Smooth muscle cell (in vitro differentiated cells): ENCODE results near the gene NCOA6. TPM values are rescaled to one million over a fixed set of nuclear protein-coding genes. Genes with fewer than 3 reads are reported as not detected.

Experiments
- DNase-seq: peaks from one replicate; lab custom pipeline; 2025; ENCODE audit not compliant: unreplicated experiment; lab: John Stamatoyannopoulos, UW
- H2AFZ ChIP-seq: fragments of 200-600 bp; sonication (generic); 2 replicates; pipeline ENCODE4 v1.6.0; 2016; ENCODE audit warnings: antibody characterized with exemption, low read depth, mild to moderate bottlenecking
- H3F3A ChIP-seq: fragments of 200-600 bp; sonication (generic); 2 replicates; pipeline ENCODE4 v1.6.0; 2017; ENCODE audit warnings: antibody characterized with exemption, low read depth
- H3K27ac ChIP-seq: fragments of 200-600 bp; sonication (generic); 2 replicates; pipeline ENCODE4 v1.5.1; 2016; ENCODE audit warnings: low read depth, mild to moderate bottlenecking
- H3K27me3 ChIP-seq: fragments of 200-600 bp; sonication (generic); 2 replicates; pipeline ENCODE4 v1.6.1; 2016; ENCODE audit warnings: low read depth, mild to moderate bottlenecking
- H3K36me3 ChIP-seq: fragments of 200-600 bp; sonication (generic); 2 replicates; pipeline ENCODE4 v1.5.1; 2016; ENCODE audit warnings: low read depth
- H3K4me1 ChIP-seq: fragments of 200-600 bp; sonication (generic); 2 replicates; pipeline ENCODE4 v1.5.1; 2016; ENCODE audit warnings: low read depth
- H3K4me2 ChIP-seq: fragments of 200-600 bp; sonication (generic); 2 replicates; pipeline ENCODE4 v1.6.0; 2016; ENCODE audit warnings: mild to moderate bottlenecking
- H3K4me3 ChIP-seq: fragments of 200-600 bp; sonication (generic); 2 replicates; pipeline ENCODE4 v1.5.1; 2016; ENCODE audit warnings: mild to moderate bottlenecking
- H3K79me2 ChIP-seq: fragments of 200-600 bp; sonication (generic); 2 replicates; pipeline ENCODE4 v1.6.0; 2016; ENCODE audit warnings: low read depth, mild to moderate bottlenecking
- H3K9ac ChIP-seq: fragments of 200-600 bp; sonication (generic); 2 replicates; pipeline ENCODE4 v1.6.0; 2016; ENCODE audit warnings: low read depth
- H3K9me3 ChIP-seq: fragments of 200-600 bp; sonication (generic); replicated peaks from 2 replicates; pipeline ENCODE4 v1.5.1; 2016; ENCODE audit warnings: low read depth
- H4K20me1 ChIP-seq: fragments of 200-600 bp; sonication (generic); 2 replicates; pipeline ENCODE4 v1.6.0; 2016; ENCODE audit warnings: low read depth
- WGBS: methylation state at CpG from one replicate; pipeline ENCODE4 v1.1.7; 2016; ENCODE audit warnings: low lambda C conversion rate; 5-methylcytosine and 5-hydroxymethylcytosine counted together
- polyA plus RNA-seq: library from polyadenylated mRNA; unstranded; fragments of >200 nt; fragmentation: Nextera tagmentation; extraction: Ambion mirVana; gene quantifications from 2 replicates; pipeline ENCODE4 v1.2.1, GENCODE V29; 2016
- total RNA-seq: library from RNA; depleted of rRNA; stranded (reverse); fragments of >200 nt; gene quantifications from 2 replicates; pipeline ENCODE4 v1.2.3, GENCODE V29; 2014
- TF ChIP-seq, protein P1 (sequence below): fragments of 200-600 bp; sonication (generic); IDR thresholded peaks from 2 replicates; pipeline ENCODE4 v1.5.1; 2017; ENCODE audit warnings: borderline replicate concordance, mild to moderate bottlenecking, antibody characterized with exemption; ENCODE audit not compliant: insufficient read depth, poor library complexity, severe bottlenecking

The NCOA6 gene
- total and polyA plus RNA-seq, 2 experiments from 2014 or later: 15.6 to 19.0 TPM

DNA sequence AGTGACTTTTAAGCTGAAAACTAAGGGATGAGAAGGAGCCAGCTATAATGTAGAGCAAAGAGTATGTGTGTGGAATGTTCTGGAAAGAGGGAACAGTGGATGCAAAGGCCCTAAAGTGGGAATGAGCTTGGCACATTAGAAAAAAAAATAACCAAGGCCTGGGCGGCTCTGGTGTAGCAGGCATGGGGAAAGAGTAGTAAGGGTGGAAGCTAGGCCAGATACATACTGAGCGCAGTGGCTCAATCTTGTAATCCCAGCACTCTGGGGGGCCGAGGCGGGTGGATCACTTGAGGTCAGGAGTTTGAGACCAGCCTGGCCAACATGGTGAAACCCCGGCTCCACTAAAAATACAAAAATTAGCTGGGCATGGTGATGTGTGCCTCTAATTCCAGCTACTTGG, 38.8 kb upstream of the NCOA6 start:
- 92% methylated on average over 5 of the region's 5 CpGs for WGBS

GRCh38 chr20:34863421-34863965, 38.0 kb upstream of the NCOA6 start:
- H3K4me1 ChIP-seq: no peaks in the 10 kb centered on the region
- DNase-seq: no peak
- TF ChIP-seq, protein P1, sequence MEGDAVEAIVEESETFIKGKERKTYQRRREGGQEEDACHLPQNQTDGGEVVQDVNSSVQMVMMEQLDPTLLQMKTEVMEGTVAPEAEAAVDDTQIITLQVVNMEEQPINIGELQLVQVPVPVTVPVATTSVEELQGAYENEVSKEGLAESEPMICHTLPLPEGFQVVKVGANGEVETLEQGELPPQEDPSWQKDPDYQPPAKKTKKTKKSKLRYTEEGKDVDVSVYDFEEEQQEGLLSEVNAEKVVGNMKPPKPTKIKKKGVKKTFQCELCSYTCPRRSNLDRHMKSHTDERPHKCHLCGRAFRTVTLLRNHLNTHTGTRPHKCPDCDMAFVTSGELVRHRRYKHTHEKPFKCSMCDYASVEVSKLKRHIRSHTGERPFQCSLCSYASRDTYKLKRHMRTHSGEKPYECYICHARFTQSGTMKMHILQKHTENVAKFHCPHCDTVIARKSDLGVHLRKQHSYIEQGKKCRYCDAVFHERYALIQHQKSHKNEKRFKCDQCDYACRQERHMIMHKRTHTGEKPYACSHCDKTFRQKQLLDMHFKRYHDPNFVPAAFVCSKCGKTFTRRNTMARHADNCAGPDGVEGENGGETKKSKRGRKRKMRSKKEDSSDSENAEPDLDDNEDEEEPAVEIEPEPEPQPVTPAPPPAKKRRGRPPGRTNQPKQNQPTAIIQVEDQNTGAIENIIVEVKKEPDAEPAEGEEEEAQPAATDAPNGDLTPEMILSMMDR: no peak
- H4K20me1 ChIP-seq: peaks cover 18% of the 10 kb centered on the region
- H3F3A ChIP-seq: no peaks in the 10 kb centered on the region
- 89% methylated on average over 32 of the region's 32 CpGs for WGBS
- H3K79me2 ChIP-seq: no peaks in the 10 kb centered on the region
- no peak overlapping the region for H2AFZ ChIP-seq
- no peak overlapping the region for H3K4me3 ChIP-seq
- H3K4me2 ChIP-seq: no peak overlapping the region
- no peak overlapping the region for H3K9ac ChIP-seq
- no peaks in the 10 kb centered on the region for H3K27me3 ChIP-seq
- peaks cover 2% of the 10 kb centered on the region for H3K36me3 ChIP-seq
- no peaks in the 10 kb centered on the region for H3K9me3 ChIP-seq
- H3K27ac ChIP-seq: no peak overlapping the region

More for the DNA sequence above, 38.8 kb upstream of the NCOA6 start:
- Histone ChIP-seq H3K9me3 (no peaks in the 10 kb centered on the region), H3K9ac (no peak overlapping the region), H3K4me3 (no peak overlapping the region), H3K27ac (no peak overlapping the region), H3K4me1 (no peaks in the 10 kb centered on the region), H3K27me3 (no peaks in the 10 kb centered on the region), H3K36me3 (no peaks in the 10 kb centered on the region), H2AFZ (no peak overlapping the region), H3K4me2 (no peak overlapping the region), H3F3A (no peaks in the 10 kb centered on the region), H4K20me1 (peaks cover 19% of the 10 kb centered on the region), H3K79me2 (no peaks in the 10 kb centered on the region)
- TF ChIP-seq, protein P1: no peak
- DNase-seq: no peak

DNA sequence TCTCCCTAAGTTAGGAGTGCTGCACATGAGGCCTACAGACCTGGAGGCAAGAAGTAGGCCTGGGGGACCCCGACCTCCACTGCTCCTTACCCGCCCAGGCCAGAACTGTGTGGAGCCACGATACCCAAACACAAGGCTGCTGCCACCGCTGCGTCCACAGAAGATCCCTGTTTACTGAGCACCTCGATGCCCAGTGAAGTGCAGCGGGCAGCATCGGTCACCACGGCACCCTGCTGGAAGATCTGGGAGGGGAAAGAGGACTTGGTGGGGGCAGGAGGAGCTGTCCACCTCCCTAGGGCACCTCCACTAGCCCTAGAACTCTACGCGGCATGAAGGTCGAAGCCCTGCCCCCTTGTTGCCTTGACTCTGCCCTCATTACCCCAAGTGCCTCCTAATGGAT, 37.3 kb upstream of the NCOA6 start:
- no peak for DNase-seq

More for the DNA sequence above, 37.3 kb upstream of the NCOA6 start:
- Histone ChIP-seq H3K4me3 (no peak overlapping the region), H3F3A (no peaks in the 10 kb centered on the region), H3K27ac (no peak overlapping the region), H3K4me2 (no peak overlapping the region), H3K4me1 (no peaks in the 10 kb centered on the region), H3K9ac (no peak overlapping the region), H4K20me1 (peaks cover 10% of the 10 kb centered on the region), H3K9me3 (no peaks in the 10 kb centered on the region), H3K79me2 (no peaks in the 10 kb centered on the region), H3K27me3 (no peaks in the 10 kb centered on the region), H3K36me3 (peaks cover 8% of the 10 kb centered on the region), H2AFZ (no peak overlapping the region)
- 95% methylated on average over 12 of the region's 12 CpGs for WGBS
- TF ChIP-seq, protein P1: no peak
